NCI-H460 (cell line): ENCODE measurements around the gene CLDN5. TPM values are rescaled to one million over a fixed set of nuclear protein-coding genes. Genes with fewer than 3 reads are reported as not detected.

ENCODE experiments used
- DNase-seq: peaks from one replicate; pipeline ENCODE4 v3.0.0-alpha.2; 2016; ENCODE audit warnings: low read depth; ENCODE audit errors: extremely low read depth
- total RNA-seq: library from RNA; depleted of rRNA; stranded (reverse); fragments of >200 nt; shearing (Covaris generic); gene quantifications from 2 replicates; pipeline ENCODE4 v1.2.3, GENCODE V29; 2014; rRNA removed

The CLDN5 gene
- total RNA-seq, 1 experiment from 2014 or later = not detected

- no peak for DNase-seq
These were observed 35.0 kb downstream of the CLDN5 start for GRCh38 chr22:19488884-19489843.

GRCh38 chr22:19488285-19488684, 35.9 kb downstream of the CLDN5 start:
- no peak for DNase-seq

GRCh38 chr22:19483481-19484244, 40.5 kb downstream of the CLDN5 start:
- no peak for DNase-seq

- DNase-seq = no peak
These were observed 41.9 kb downstream of the CLDN5 start for GRCh38 chr22:19482297-19482696.

GRCh38 chr22:19480789-19481188, 43.4 kb downstream of the CLDN5 start:
- DNase-seq = no peak

- DNase-seq = no peak
These were observed 44.0 kb downstream of the CLDN5 start for GRCh38 chr22:19480173-19480568.

GRCh38 chr22:19479355-19480172, 44.6 kb downstream of the CLDN5 start, which contains the start of gene CDC45:
Gene CDC45, plus strand, starts transcription at chr22:19479920. Its CDS starts 49 bp downstream, at chr22:19479969.
- peak; percentile 96 for DNase-seq

GRCh38 chr22:19478901-19479354, 45.3 kb downstream of the CLDN5 start, which contains the start of gene UFD1:
Gene UFD1, minus strand, starts transcription at chr22:19479193. Its CDS starts 108 bp downstream, at chr22:19479085.
- DNase-seq = peak; percentile 59

- DNase-seq = no peak
These were observed 45.9 kb downstream of the CLDN5 start for GRCh38 chr22:19478045-19478900.

GRCh38 chr22:19477321-19478044, 46.7 kb downstream of the CLDN5 start:
- no peak for DNase-seq

- DNase-seq = no peak
These were observed 48.2 kb downstream of the CLDN5 start for GRCh38 chr22:19476023-19476422.

GRCh38 chr22:19473578-19473977, 50.6 kb downstream of the CLDN5 start:
- no peak for DNase-seq

Other genes with a start within 250 kb of the CLDN5 start
- gene CLTCL1, start 232.7 kb downstream of the CLDN5 start, total RNA-seq = 2.0 and 2.6 TPM in 2 replicates
- 8.0 and 10.7 TPM in 2 replicates for gene HIRA, start 92.7 kb downstream of the CLDN5 start, total RNA-seq
- 46.1 and 51.3 TPM in 2 replicates for gene MRPL40, start 91.9 kb downstream of the CLDN5 start, total RNA-seq
- 23.2 and 23.6 TPM in 2 replicates for gene C22orf39, start 76.7 kb downstream of the CLDN5 start, total RNA-seq
- 49.7 and 56.8 TPM in 2 replicates for gene UFD1, start 45.2 kb downstream of the CLDN5 start, total RNA-seq
- gene CDC45, start 44.5 kb downstream of the CLDN5 start, total RNA-seq = 16.3 and 20.9 TPM in 2 replicates
- gene SEPTIN5, start 190.1 kb upstream of the CLDN5 start, total RNA-seq = 11.7 and 17.4 TPM in 2 replicates
- gene GP1BB, start 199.1 kb upstream of the CLDN5 start, total RNA-seq = 3.9 and 4.5 TPM in 2 replicates
- gene TBX1, start 236.4 kb upstream of the CLDN5 start, total RNA-seq = 2.6 and 3.3 TPM in 2 replicates